Measurements from ENCODE around the gene BTNL3. TPM values are rescaled to one million over a fixed set of nuclear protein-coding genes. Genes with fewer than 3 reads are reported as not detected.
"Not testable (repeated sequence)": the region's sequence is repeated elsewhere in the genome, so short reads cannot be mapped to it uniquely, and the experiment has no call there.

Gene BTNL3
- total RNA-seq, 2 experiments from 2014 or later: not detected

DNA sequence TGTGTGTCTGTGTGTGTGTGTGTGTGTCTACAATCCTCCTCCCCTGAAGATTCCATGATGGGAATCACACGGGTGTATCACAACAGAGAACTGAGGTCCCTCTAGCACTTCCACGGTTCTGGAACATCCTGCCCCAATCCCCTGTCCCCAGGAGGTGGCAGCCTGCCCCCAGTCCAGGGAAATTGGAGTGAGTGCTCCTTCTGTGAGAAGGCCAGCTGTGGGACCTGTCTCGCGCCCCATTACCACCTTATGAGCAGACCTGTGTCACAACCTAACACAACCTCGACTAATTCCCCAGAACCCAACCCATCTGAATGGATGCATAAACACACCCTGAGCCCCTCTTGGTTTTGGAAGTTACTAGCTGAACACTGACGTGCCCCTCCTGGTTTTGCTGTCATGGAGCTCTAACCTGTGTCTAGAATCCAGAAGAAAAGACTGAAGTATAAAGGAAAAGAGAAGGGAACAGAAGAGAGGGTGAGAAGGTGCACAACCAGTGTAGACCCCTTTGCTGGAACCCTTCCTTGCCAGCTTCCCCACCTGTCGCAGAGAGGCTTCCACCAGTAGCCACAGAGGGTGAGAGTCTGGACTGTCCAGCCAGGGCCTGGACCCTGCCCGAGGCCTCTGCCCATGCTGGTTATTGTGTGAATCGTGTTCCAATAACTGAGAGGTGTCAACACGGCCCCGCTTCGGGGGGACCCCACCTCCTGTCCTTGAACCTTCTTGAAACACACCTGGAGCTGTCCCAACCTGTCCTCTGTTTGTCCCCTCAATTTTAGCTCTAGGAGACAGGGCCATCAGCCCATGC lies 54.8 kb downstream of the BTNL3 start:
- H3K36me3 Mint-ChIP-seq: no peaks in the 10 kb centered on the region

DNA sequence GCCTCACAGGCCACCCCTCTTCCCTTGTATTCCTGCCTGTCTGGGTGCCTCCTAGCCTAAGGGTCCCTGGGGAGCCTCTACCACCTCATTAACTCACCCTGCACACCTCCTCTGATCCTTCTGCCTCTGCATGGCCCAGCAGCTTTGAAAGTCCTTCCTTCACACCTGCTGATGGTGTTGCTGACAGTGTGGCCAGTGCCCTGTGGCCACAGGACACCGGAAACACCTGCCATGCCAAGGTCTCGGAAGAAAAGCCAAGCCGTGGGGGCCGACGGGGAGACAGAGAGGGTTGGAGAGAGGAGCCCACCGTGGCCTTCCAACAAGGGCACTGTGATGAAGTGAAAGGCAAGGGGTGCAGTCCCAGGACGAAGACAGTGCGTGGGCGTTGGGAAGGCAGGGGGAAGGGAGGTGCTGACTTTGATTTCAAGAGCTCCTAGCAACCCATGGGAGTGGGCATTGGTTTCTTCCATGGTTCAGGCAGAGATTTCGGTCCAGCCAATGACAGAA lies 55.5 kb downstream of the BTNL3 start:
- POLR2A ChIA-PET: no interaction called here

More for the DNA sequence above, 54.8 kb downstream of the BTNL3 start:
- no peak for DNase-seq
- Mint-ChIP-seq H3K4me3 (no peak overlapping the region), H3K4me1 (ENCODE audit: low read depth) (no peaks in the 10 kb centered on the region), H3K27ac (no peak overlapping the region), H3K9me3 (no peaks in the 10 kb centered on the region), H3K27me3 (peaks cover 34% of the 10 kb centered on the region)
- ChIA-PET POLR2A (no interaction called here), CTCF (no interaction called here)
- intact Hi-C loops (cut with micrococcal nuclease): no loop called here

DNA sequence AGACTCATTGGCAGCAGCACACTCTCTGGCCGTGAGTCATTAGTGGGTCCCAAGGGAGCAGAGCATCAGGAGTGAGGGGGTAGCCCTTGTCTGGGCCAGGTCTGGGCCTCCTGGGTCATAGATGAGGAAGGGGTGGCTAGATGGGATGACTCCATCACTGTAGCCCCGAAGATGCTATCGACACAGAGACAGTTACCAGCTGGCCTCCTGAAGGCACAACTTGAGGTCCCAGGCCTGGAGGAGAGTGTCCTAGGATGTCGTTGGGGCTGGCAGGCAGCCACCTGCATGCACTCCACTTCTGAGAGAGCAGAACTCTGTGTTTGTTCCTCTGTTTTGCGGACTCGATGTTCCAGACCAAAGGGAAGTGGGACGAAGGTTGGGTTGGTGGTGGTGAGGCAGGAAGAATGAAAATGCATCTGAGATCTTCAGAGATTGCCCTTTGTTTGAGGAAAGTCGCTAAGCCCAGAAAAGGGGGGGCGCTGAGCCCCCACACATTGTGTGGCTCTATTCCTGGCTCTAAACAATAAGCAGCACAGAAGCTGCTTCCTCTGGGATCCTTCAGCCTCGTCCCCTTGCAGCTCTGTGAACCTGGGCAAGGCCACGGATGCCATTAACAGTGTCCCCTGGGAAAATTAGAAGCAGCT lies 56.1 kb downstream of the BTNL3 start:
- H3K4me1 Mint-ChIP-seq (ENCODE audit: low read depth): no peaks in the 10 kb centered on the region
- CTCF ChIA-PET: no interaction called here

More for the DNA sequence above, 55.5 kb downstream of the BTNL3 start:
- Mint-ChIP-seq H3K27me3 (peaks cover 31% of the 10 kb centered on the region), H3K9me3 (no peaks in the 10 kb centered on the region), H3K27ac (no peak overlapping the region), H3K36me3 (no peaks in the 10 kb centered on the region), H3K4me3 (no peak overlapping the region), H3K4me1 (ENCODE audit: low read depth) (no peaks in the 10 kb centered on the region)
- CTCF ChIA-PET: no interaction called here
- intact Hi-C loops (cut with micrococcal nuclease): no loop called here
- DNase-seq: no peak

DNA sequence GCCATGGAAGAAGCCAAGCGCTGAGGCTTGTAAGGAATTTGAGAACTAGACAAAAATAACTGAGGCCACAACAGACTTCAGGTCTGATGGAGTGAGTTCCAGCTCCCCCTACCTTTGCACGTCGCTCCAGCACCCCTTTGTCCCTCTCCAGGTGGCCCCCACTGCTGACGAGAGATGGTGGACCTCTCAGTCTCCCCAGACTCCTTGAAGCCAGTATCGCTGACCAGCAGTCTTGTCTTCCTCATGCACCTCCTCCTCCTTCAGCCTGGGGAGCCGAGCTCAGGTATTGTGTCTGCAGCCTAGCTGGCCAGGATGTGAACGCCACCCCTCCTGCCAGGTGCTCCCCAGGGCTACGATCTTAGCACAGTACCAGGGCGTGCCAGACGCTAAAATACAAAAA lies 56.7 kb downstream of the BTNL3 start:
- Mint-ChIP-seq H3K4me3 (no peak overlapping the region), H3K9me3 (no peaks in the 10 kb centered on the region), H3K4me1 (ENCODE audit: low read depth) (no peaks in the 10 kb centered on the region), H3K36me3 (no peaks in the 10 kb centered on the region), H3K27ac (no peak overlapping the region), H3K27me3 (peaks cover 42% of the 10 kb centered on the region)
- ChIA-PET POLR2A (no interaction called here), CTCF (no interaction called here)
- no peak for DNase-seq
- intact Hi-C loops (cut with micrococcal nuclease): no loop called here

More for the DNA sequence above, 56.1 kb downstream of the BTNL3 start:
- Mint-ChIP-seq H3K27ac (no peak overlapping the region), H3K9me3 (no peaks in the 10 kb centered on the region), H3K36me3 (no peaks in the 10 kb centered on the region), H3K4me3 (no peak overlapping the region), H3K27me3 (peaks cover 37% of the 10 kb centered on the region)
- POLR2A ChIA-PET: no interaction called here
- intact Hi-C loops (cut with micrococcal nuclease): no loop called here
- no peak for DNase-seq

DNA sequence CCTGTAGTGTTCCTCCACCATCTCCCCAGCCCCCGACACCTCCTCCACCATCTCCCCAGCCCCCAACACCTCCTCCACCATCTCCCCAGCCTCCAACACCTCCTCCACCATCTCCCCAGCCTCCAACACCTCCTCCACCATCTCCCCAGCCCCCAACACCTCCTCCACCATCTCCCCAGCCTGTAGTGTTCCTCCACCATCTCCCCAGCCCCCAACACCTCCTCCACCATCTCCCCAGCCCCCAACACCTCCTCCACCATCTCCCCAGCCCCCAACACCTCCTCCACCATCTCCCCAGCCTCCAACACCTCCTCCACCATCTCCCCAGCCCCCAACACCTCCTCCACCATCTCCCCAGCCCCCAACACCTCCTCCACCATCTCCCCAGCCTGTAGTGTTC lies 57.2 kb downstream of the BTNL3 start:
- H3K27me3 Mint-ChIP-seq: peaks cover 45% of the 10 kb centered on the region
- CTCF ChIA-PET; intact Hi-C loops (cut with micrococcal nuclease); H3K36me3 Mint-ChIP-seq; H3K27ac Mint-ChIP-seq; H3K9me3 Mint-ChIP-seq; H3K4me1 Mint-ChIP-seq (ENCODE audit: low read depth); DNase-seq; POLR2A ChIA-PET; H3K4me3 Mint-ChIP-seq: not testable (repeated sequence)

DNA sequence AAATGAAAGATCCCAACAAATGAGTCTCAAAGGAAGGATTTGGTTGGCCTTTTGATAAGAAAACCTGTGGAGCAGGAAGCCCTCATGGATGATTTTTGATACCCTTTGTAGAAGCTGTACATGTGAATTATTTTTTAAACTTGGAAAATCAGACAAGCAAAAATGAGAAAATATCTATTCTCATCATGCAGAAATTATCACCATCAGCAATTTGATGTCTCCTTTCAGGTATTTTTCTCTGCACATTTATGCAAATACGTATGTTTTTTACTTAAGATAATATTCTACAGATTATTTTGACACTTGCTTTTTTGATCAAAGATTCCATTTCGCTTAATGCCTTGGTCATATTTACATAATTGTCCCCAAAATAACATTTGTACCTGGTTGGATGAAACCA lies 58.6 kb downstream of the BTNL3 start:
- peaks cover 4% of the 10 kb centered on the region for H3K4me1 Mint-ChIP-seq (ENCODE audit: low read depth)
- peaks cover 52% of the 10 kb centered on the region for H3K27me3 Mint-ChIP-seq
- CTCF ChIA-PET: no interaction called here
- intact Hi-C loops (cut with micrococcal nuclease): no loop called here
- DNase-seq: no peak
- POLR2A ChIA-PET: no interaction called here
- no peak overlapping the region for H3K27ac Mint-ChIP-seq
- H3K4me3 Mint-ChIP-seq: no peak overlapping the region
- no peaks in the 10 kb centered on the region for H3K36me3 Mint-ChIP-seq
- no peaks in the 10 kb centered on the region for H3K9me3 Mint-ChIP-seq

DNA sequence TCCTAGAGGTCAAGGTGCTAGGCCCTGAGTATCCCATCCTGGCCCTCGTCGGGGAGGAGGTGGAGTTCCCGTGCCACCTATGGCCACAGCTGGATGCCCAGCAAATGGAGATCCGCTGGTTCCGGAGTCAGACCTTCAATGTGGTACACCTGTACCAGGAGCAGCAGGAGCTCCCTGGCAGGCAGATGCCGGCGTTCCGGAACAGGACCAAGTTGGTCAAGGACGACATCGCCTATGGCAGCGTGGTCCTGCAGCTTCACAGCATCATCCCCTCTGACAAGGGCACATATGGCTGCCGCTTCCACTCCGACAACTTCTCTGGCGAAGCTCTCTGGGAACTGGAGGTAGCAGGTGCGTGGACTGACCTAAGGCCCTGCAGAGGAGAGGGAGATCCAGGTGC lies 59.3 kb downstream of the BTNL3 start:
- Mint-ChIP-seq H3K27me3 (peaks cover 49% of the 10 kb centered on the region), H3K9me3 (no peaks in the 10 kb centered on the region), H3K27ac (no peak overlapping the region), H3K4me1 (ENCODE audit: low read depth) (peaks cover 6% of the 10 kb centered on the region), H3K36me3 (no peaks in the 10 kb centered on the region), H3K4me3 (no peak overlapping the region)
- CTCF ChIA-PET: no interaction called here
- POLR2A ChIA-PET: no interaction called here
- no peak for DNase-seq
- intact Hi-C loops (cut with micrococcal nuclease): no loop called here

DNA sequence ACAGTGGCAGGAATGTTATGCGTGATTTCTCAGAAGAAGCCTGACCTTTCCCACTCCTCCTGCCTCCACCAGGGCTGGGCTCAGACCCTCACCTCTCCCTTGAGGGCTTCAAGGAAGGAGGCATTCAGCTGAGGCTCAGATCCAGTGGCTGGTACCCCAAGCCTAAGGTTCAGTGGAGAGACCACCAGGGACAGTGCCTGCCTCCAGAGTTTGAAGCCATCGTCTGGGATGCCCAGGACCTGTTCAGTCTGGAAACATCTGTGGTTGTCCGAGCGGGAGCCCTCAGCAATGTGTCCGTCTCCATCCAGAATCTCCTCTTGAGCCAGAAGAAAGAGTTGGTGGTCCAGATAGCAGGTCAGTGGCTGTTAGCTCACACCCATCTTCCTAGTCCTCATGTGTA lies 61.4 kb downstream of the BTNL3 start:
- POLR2A ChIA-PET: no interaction called here
- peaks cover 10% of the 10 kb centered on the region for H3K4me1 Mint-ChIP-seq (ENCODE audit: low read depth)
- no peaks in the 10 kb centered on the region for H3K9me3 Mint-ChIP-seq
- CTCF ChIA-PET: no interaction called here
- no peaks in the 10 kb centered on the region for H3K36me3 Mint-ChIP-seq
- DNase-seq: no peak
- H3K27ac Mint-ChIP-seq: no peak overlapping the region
- intact Hi-C loops (cut with micrococcal nuclease): loop anchor here (10.0 kb wide), 1 partner anchor 185 kb away; the partner anchor contains the start of gene ZFP62
- no peak overlapping the region for H3K4me3 Mint-ChIP-seq
- peaks cover 54% of the 10 kb centered on the region for H3K27me3 Mint-ChIP-seq

DNA sequence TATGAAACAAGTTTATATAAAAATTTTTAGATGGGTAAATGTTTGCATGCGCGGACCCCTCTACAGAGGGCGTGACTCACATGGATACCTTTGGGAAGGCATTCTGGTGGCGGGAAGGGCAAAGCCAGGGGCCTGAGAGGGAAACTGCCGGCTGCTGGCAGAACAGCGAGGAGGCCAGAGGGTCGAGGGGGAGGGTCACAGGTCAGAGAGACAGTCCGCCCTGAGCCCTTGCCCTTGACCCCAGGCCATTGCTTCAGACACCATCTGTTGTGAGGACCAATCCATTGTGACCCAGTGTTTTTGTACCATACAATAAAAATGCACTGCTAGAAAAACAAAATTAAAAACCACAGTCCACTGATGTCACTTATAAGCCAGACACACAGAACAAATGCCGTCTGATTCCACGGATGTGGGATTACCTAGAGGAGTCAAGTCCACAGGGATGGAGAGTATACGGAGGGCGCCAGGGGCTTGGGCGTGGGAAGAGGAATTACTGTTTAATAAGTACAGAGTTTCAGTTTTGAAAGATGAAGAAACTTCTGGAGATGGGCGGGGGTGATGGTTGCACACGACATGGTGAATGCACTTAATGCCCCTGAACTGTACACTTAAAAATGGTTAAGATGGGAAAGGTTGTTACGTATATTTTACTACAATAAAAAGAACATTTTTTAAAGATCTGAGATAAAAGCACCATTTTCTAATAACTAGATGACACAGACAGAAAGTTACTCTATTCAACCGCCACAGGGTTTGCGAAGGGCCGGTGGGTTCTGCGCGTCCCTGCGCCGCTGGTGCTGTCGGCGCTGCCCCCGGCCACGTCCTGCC lies 63.4 kb downstream of the BTNL3 start:
- H3K27me3 Mint-ChIP-seq: peaks cover 69% of the 10 kb centered on the region
- DNase-seq: no peak
- peaks cover 10% of the 10 kb centered on the region for H3K4me1 Mint-ChIP-seq (ENCODE audit: low read depth)
- no peaks in the 10 kb centered on the region for H3K36me3 Mint-ChIP-seq
- no peak overlapping the region for H3K27ac Mint-ChIP-seq
- peak overlapping the region; percentile 63 for H3K4me3 Mint-ChIP-seq
- POLR2A ChIA-PET: no interaction called here
- CTCF ChIA-PET: no interaction called here
- no peaks in the 10 kb centered on the region for H3K9me3 Mint-ChIP-seq
- intact Hi-C loops (cut with micrococcal nuclease): loop anchor here (10.0 kb wide), 1 partner anchor 187 kb away; the partner anchor contains the start of gene ZFP62

DNA sequence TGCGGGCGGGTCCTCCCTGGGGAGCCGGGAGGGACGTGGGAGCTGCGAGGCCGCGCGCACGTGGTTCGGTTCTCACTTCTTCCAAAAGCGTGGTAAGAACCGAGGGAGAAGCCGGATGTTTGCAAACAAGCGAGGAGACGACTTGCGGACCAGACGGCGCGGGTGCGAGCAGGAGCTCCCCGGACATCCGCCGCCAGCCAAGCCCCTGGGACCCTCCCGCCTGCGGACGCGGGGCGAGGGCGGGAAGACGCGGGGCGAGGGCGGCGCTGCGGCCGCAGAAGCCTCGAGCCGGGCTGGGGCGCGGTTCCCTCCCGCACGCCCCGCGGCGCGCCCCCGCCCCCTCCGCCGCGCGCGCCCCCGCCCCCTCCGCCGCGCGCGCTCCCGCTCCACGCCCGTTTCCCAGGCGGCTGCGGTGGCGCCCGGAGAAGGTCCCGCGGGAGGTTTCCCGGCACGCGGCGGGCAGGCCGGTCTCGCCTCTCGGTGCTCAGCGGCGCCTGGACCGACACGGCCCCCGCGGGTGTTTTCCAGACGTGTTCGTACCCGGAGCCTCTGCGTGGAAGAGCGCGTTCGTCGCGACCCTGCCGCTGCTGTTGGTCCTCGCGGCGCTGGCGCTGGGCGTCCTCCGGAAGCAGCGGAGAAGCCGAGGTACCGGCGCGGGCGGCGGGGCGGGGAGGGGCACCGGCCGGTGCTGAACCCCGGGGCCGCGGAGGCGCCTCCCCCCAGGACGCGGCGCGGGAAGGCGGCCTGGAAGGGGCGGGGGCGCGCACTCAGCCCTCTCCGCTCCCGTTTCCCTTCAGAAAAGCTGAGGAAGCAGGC lies 64.2 kb downstream of the BTNL3 start:
- POLR2A ChIA-PET: no interaction called here
- DNase-seq: peak; percentile 24
- intact Hi-C loops (cut with micrococcal nuclease): loop anchor here (10.0 kb wide), 1 partner anchor 188 kb away; the partner anchor contains the start of gene ZFP62

DNA sequence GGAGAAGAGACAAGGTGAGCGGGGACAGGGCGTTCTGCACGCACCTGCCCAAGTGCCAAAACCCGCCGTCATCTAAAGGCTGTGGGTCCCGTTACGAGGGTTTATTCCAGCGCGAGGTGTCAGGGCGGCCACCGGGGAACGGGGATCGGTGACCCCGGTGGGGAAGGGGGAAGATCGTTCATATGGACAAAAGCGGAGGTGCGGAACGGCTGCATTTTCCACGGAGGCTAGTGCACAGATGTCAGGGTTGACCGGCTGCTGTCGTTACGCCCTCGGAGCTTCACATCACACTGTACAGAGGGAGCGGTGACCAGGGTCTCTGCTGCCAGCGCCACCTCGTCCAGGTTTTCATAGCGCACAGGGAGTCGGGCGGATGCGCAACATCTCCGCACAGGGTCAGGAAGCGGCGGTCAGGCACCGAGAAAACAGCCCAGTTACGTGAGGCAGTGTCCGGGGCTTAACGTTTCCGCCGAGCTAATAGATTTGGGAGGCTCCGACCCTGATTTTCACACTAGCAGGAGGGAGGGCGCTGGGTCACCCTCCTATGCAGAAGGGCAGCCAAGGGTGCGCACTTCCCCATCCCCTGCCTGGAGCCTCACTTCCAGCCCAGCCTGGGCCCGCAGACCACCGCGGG lies 65.0 kb downstream of the BTNL3 start:
- intact Hi-C loops (cut with micrococcal nuclease): loop anchor here (10.0 kb wide), 1 partner anchor 189 kb away; the partner anchor contains the start of gene ZFP62
- H3K36me3 Mint-ChIP-seq: no peaks in the 10 kb centered on the region
- H3K27ac Mint-ChIP-seq: no peak overlapping the region
- peaks cover 74% of the 10 kb centered on the region for H3K27me3 Mint-ChIP-seq
- peak; percentile 14 for DNase-seq
- H3K9me3 Mint-ChIP-seq: no peaks in the 10 kb centered on the region
- POLR2A ChIA-PET: no interaction called here
- CTCF ChIA-PET: no interaction called here
- peak overlapping the region; percentile 54 for H3K4me3 Mint-ChIP-seq
- H3K4me1 Mint-ChIP-seq (ENCODE audit: low read depth): peaks cover 10% of the 10 kb centered on the region

More for the DNA sequence above, 64.2 kb downstream of the BTNL3 start:
- H3K4me1 Mint-ChIP-seq (ENCODE audit: low read depth): peaks cover 10% of the 10 kb centered on the region
- no peak overlapping the region for H3K27ac Mint-ChIP-seq
- no peaks in the 10 kb centered on the region for H3K9me3 Mint-ChIP-seq
- CTCF ChIA-PET: no interaction called here
- H3K27me3 Mint-ChIP-seq: peaks cover 70% of the 10 kb centered on the region
- H3K36me3 Mint-ChIP-seq: no peaks in the 10 kb centered on the region
- peak overlapping the region; percentile 63 for H3K4me3 Mint-ChIP-seq

Measured in activated CD4-positive, alpha-beta memory T cell treated with anti-CD3 and anti-CD28 coated beads for 36 hours (primary cell).